HUDEP-2 (cell line): ENCODE measurements around the gene RIPK4.
"Not testable (repeated sequence)": the region's sequence is repeated elsewhere in the genome, so short reads cannot be mapped to it uniquely, and the experiment has no call there.

Source experiments
- DNase-seq, 76 experiments: peaks; one replicate each; lab custom pipeline; 2025; ENCODE audit not compliant: unreplicated experiment in 76 of 76; lab: John Stamatoyannopoulos, UW

Gene RIPK4

DNA sequence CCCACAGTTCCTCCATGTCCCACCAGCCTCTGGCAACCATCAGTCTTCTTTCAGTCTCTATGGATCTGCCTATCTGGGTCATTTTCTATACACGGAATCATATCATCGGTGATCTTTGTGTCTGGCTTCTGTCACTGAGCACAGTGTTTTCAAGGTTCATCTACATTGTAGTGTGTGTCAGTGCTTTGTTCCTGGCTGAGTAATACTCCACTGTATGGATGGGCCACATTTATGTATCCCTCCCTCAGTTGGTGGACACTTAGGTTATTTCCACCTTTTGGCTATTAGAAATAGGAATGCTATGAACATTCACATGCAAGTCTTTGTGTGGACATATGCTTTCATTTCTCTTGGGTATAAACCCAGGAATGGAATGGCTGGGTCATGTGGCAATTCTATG lies 46.6 kb downstream of the RIPK4 start:
- DNase-seq = no peak

GRCh38 chr21:41719691-41720090 lies 47.2 kb downstream of the RIPK4 start:
- no peak for DNase-seq

GRCh38 chr21:41717573-41718330 lies 49.1 kb downstream of the RIPK4 start:
- no peak for DNase-seq

GRCh38 chr21:41716751-41717150 lies 50.1 kb downstream of the RIPK4 start:
- no peak for DNase-seq

- DNase-seq = no peak
These were observed 51.1 kb downstream of the RIPK4 start for GRCh38 chr21:41715649-41716281.

DNA sequence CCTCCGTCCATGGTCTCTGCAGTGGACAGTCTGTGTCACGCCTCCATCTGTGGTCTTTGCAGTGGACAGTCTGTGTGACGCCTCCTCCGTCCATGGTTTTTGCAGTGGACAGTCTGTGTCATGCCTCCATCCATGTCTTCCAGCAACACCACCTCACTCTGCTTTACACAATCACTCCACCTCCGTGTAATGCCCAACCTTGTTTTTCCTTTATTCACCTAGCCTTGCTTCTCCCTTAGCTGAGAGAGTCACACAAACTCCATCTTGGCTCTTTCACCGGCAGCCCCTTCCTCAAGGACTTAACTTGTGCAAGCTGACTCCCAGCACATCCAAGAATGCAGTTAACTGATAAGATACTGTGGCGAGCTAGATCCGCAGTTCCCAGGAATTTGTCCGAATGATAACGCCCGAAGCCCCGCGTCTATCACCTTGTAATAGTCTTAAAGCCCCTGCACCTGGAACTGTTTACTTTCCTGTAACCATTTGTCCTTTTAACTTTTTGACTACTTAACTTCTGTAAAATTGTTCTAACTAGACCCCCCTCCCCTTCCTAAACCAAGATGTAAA lies 52.5 kb downstream of the RIPK4 start:
- DNase-seq = not testable (repeated sequence)

DNA sequence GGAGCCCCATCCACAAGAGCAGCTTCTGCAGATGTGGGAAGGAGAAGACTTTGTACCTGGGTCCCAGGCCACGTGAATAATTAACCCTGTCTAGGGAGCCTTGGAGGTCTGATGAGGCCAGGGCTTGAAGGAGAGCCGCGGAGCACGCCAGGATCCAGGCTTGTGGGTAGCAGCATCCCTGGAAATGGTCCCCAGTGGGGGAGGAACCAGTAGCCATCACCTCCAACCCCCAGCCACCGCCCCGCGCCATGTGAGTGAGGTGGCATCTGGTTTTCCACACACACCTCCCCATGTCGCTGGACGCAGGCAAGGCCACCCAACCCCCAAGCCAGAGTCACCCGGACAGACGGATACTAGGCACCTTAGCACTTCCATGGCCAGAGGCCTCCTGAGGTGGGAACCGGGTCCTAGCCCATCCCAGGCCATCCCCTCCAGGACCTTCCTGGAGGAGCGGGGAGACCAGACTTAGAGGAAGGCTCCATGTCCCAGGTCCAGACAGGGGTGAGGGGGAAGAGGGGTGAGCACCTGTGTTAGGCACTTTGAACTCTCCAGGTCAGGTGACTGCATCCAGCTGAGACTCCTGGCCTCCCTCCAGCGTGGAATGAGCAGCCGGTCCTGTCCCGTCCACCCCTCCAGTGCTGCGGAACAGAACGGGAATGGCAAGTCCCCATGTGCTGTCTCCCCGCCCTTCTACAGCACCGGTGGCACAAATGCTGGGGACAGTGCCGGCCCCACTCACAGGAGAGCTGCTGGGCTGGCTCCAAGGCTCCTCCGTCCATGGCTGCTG lies 53.2 kb downstream of the RIPK4 start:
- no peak for DNase-seq

DNA sequence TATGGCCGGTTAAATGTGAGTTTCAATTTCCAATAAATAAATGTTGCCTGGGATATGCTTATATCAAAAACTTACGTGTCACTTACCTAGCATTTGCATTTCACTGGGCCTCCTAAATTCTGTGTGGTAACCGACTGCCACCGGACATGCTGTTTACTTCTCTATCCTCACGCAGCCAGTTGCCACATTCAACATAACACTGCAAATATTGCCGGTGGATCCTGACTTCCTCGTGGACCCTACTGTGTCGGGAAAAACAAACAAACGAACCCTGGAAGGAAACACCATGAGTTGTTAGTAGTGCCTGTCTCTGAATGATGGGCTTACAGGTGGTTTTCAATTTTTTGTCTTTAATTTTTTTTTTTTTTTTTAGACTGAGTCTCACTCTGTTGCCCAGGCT lies 54.1 kb downstream of the RIPK4 start:
- DNase-seq = no peak

DNA sequence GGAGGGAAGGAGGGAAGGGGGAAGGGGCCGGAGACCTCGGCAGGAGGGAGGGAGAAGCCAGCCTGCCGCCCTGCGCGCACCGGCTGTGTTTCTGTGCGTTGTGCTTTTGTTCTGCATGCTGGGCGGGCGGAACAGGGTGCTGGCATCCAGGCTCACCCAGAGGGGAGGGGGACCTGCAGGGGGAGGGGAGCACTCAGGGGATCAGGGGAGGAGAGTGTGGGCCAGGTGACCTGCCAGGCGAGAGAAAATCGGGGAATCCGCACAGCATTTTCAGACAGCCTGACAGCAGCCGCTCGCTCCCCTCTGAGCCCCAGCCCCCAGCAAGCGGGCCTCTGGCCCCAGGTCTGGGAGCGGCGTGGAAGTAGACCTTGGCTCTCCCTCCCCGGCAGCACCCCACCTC lies 54.7 kb downstream of the RIPK4 start:
- DNase-seq = no peak

DNA sequence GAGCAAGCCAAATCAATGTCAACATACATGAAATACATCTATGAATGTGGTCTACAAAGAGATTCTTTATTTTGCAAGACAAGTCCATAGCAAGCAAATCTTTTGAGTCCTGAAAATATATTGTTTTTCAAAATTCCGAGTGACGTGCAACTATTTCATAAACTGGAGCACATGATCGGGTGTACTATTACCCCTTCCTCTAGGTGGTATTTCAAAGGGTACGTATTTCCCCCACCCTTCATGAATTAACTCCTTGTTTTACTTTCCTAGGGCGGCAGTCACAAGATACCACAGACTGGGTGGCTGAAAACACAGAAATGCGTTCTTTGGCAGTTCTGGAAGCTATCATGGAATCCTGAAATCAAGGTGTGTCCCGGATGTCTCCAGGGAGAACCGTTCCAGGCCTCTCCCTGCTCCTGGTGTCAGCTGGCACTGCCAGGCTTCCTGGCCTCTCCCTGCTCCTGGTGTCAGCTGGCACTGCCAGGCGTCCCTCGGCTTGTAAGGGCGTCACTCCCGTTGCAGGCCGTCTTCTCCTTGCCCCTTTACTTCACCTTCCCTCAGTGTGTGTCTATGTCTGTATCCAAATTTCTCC lies 55.3 kb downstream of the RIPK4 start:
- DNase-seq = no peak

DNA sequence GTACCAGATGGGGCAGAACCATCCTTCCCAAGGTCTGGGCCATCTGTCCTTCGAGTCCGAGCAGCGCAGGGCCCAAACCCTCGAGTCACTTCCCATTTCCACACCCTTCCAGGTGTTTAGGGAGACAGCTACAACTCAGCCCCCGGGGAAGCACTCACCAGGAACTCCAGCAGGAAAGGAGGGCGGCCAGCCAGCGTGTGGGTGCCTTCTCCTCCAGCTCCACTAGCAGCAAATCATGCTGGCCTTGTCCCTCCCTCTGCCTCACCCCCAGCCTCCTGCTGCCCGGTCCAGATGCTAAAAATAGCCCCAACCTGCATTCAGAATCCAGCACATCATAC lies 56.1 kb downstream of the RIPK4 start:
- DNase-seq = no peak

DNA sequence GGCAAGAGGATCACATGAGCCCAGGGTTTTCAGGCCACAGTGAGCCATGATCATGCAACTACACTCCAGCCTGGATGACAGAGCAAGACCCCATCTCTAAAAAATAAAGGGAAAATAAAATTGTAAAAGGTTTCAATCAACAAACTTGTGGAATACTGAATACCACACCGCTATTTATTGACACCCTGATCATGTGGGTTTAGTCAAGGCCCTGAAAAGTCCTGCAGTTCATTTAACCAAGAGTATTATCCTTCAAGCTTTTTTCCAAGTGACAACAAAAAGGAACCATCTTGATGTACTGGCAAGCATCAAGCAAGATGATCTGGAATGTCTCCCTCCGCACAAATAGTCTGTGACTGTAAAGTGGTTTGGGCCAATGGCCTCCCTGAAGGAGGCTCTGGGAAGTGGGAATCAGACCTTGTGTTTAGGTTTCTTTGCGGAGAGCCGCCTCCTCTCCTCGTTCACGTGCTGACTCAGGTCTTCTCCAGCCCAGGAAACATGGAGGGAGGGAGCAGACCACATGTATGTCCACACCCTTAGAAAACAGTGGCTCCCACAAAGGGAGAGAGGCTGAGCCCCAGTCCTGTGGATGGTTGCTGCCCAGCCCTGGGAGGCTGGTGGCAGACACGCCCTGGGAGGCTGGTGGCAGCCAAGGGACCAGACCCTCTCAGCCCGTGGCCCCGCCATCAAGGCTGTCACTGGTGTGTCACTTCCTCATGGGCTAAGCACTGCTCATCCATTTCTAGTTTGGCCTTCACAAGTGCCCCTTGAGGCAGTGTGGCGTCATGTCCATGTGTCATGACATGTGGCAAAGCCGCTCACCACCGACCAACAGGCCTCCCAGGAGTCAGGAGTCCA lies 56.7 kb downstream of the RIPK4 start:
- no peak for DNase-seq

GRCh38 chr21:41709166-41709565 lies 57.7 kb downstream of the RIPK4 start:
- no peak for DNase-seq

- DNase-seq = no peak
These were observed 58.9 kb downstream of the RIPK4 start for GRCh38 chr21:41707960-41708330.

DNA sequence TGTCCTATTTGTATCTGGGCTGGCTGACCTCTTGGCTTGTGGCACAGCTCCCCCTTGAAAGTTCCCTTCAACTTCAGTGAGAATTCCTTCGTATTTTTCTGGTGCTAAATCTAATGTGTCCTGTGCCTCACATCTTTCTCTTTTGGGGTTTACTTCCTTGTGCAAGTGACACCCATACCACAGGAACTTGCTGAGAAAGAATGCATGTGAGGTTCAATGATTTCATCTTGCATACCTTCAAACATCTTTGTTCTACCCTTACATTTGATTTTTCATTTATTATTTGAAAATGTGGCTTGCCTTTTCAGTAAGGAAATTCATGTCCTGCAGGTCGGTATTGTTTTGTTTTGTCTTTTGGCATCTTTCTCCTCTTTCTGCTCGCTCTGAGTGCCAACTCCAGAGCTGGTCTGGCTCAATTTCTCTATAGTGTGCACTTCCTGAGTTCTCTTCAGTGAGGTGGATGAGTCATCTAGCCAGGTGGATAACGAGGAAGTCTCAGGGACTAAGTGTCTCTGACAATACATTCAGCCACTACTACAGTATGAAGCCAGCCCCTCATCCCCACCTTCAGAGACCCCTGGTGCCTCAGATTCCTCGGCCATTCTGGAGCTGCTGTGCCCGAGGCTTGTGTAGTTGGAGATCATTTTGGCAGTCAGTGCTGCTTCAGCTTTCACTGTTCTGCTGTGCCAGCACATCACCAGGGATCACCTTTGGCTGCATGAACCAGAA lies 59.5 kb downstream of the RIPK4 start:
- DNase-seq = no peak

- DNase-seq = peak in 25 of 76 experiments; percentile 3 to 67 (median 27)
These were observed 60.2 kb downstream of the RIPK4 start for GRCh38 chr21:41706678-41707077.

- DNase-seq = peak in 1 of 76 experiments; percentile 16
These were observed 60.6 kb downstream of the RIPK4 start for GRCh38 chr21:41706263-41706639.

- no peak for DNase-seq
These were observed 61.1 kb downstream of the RIPK4 start for GRCh38 chr21:41705546-41706262.
